Stimulated activated CD8-positive, alpha-beta memory T cell treated with anti-CD3 and anti-CD28 coated beads, Interleukin-4, amount 100 ng/mL, for 4 hours (primary cell): ENCODE results near the gene RAB17.

ENCODE experiments used
- DNase-seq, 2 donors: peaks; one replicate each; pipeline ENCODE4 v3.0.0-alpha.2; 2020; ENCODE audit warnings: low read depth in 2 of 2, low spot score in 1 of 2

RAB17 gene

GRCh38 chr2:237577956-237578870, 12.3 kb downstream of the RAB17 start:
- DNase-seq, result no peak

- DNase-seq, result no peak
Measured at GRCh38 chr2:237577458-237577857, 13.1 kb downstream of the RAB17 start.

GRCh38 chr2:237576974-237577373, 13.6 kb downstream of the RAB17 start:
- DNase-seq, result no peak

- no peak for DNase-seq
Measured at GRCh38 chr2:237575869-237576862, 14.4 kb downstream of the RAB17 start.

- no peak for DNase-seq
Measured at GRCh38 chr2:237574894-237575868, 15.4 kb downstream of the RAB17 start.

GRCh38 chr2:237574467-237574866, 16.1 kb downstream of the RAB17 start:
- no peak for DNase-seq

GRCh38 chr2:237573721-237574415, 16.7 kb downstream of the RAB17 start:
- no peak for DNase-seq

GRCh38 chr2:237572742-237573101, 17.8 kb downstream of the RAB17 start:
- no peak for DNase-seq

- peak; percentile 65 to 81 for DNase-seq
Measured at GRCh38 chr2:237572021-237572741, 18.4 kb downstream of the RAB17 start.

- DNase-seq, result no peak
Measured at GRCh38 chr2:237571551-237571950, 19.0 kb downstream of the RAB17 start.

- no peak for DNase-seq
Measured at GRCh38 chr2:237570776-237571335, 19.7 kb downstream of the RAB17 start.

- DNase-seq, result no peak
Measured at GRCh38 chr2:237569896-237570295, 20.6 kb downstream of the RAB17 start.

- no peak for DNase-seq
Measured at GRCh38 chr2:237569041-237569440, 21.5 kb downstream of the RAB17 start.

GRCh38 chr2:237568121-237568660, 22.3 kb downstream of the RAB17 start:
- DNase-seq, result no peak

GRCh38 chr2:237567276-237568029, 23.1 kb downstream of the RAB17 start:
- DNase-seq, result no peak

GRCh38 chr2:237566401-237567235, 23.9 kb downstream of the RAB17 start, which contains the start of gene PRLH:
Gene PRLH, plus strand, starts transcription at chr2:237566574. Its CDS starts 0 bp downstream, at chr2:237566574.
- DNase-seq, result no peak

GRCh38 chr2:237565974-237566373, 24.6 kb downstream of the RAB17 start:
- no peak for DNase-seq
